C4-2B (cell line): ENCODE measurements around the gene MOCOS.

Source experiments
- CTCF ChIP-seq: fragments of 450-650 bp; conservative IDR thresholded peaks from 2 replicates; pipeline ENCODE4 v1.5.1; 2017; ENCODE audit warnings: mild to moderate bottlenecking
- ZFX ChIP-seq: fragments of 450-650 bp; IDR thresholded peaks from 2 replicates; pipeline ENCODE4 v1.6.1; 2017

GRCh38 chr18:36217348-36217747 is 30.1 kb downstream of the MOCOS start:
- TF ChIP-seq CTCF (no peak), ZFX (no peak)
